Activated CD4-positive, CD25-positive, alpha-beta regulatory T cell (primary cell): ENCODE results near the gene CCDC71L.
"Not testable (repeated sequence)": the region's sequence is repeated elsewhere in the genome, so short reads cannot be mapped to it uniquely, and the experiment has no call there.

ENCODE experiments used
- DNase-seq, 4 experiments: peaks; one replicate each; lab custom pipeline; 2025; lab: John Stamatoyannopoulos, UW

Gene CCDC71L

DNA sequence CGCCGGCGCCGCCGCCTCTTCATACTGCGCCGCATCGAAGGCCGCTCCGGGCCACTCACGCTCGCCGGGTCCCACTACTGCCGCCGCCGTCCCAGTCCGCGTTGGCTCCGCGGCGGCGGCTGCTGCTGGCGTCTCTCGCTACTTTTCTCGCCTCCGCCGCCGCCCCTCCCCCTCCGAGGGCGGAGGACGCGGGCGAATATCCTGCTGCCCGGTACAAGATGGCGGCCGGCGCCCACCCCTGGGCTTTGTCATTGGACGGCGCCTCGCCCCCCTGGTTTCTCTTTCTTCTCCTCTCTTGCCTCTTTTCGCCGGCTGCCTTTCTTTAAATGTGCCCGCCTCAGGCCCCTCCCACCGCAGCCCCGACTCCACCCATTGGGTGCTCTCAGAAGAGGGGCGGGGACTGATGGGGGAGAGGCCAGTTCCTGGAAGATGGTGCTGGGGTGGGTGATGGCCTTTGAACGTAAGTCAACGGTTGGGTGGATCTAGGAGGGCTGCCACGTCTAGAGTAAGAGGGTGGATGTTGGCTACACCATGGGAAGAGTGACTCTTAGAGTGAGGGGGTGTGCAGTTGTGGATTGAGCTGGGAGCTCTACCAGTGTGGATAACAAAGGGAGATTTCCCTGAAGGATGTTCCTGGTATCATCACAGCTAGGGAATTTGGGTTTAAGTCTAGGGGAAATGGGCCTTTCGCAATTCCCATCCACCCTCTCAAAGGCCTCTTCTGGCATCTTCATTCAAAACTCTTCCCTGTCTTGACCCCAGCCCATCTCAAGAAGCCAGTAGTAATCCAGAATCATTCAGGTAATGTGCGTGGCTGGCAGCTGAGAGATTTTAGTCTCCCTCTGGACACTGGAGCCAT, at the start of gene CCDC71L:
TSS of gene CCDC71L (minus strand) at position 297 of the 859 bp plus-strand sequence. CDS start at position 35, 262 bp downstream.
- peak; percentile 76 to 83 (median 80) for DNase-seq

DNA sequence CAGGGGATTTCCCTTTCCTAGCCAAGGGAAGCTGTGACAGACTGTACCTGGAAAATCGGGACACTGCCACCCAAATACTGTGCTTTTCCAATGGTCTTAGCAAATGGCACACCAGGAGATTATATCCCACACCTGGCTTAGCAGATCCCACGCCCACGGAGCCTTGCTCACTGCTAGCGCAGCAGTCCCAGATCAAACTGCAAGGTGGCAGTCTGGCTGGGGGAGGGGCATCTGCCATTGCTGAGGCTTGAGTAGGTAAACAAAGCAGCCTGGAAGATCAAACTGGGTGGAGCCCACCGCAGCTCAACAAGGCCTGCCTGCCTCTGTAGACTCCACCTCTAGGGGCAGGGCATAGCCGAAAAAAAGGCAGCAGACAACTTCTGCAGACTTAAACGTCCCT, 48.6 kb upstream of the CCDC71L start:
- not testable (repeated sequence) for DNase-seq

GRCh38 chr7:106704000-106704840, 43.3 kb upstream of the CCDC71L start:
- DNase-seq = no peak

GRCh38 chr7:106693677-106694353, 32.9 kb upstream of the CCDC71L start:
- DNase-seq = no peak

GRCh38 chr7:106692450-106693051, 31.6 kb upstream of the CCDC71L start:
- no peak for DNase-seq

DNA sequence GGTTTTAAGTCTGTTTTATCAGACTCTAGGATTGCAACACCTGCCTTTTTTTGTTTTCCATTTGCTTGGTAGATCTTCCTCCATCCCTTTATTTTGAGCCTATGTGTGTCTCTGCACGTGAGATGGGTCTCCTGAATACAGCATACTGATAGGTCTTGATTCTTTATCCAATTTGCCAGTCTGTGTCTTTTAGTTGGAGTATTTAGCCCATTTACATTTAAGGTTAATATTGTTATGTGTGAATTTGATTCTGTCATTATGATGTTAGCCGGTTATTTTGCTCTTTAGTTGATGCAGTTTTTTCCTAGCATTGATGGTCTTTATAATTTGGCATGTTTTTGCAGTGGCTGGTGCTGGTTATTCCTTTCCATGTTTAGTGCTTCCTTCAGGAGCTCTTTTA, 27.2 kb upstream of the CCDC71L start:
- not testable (repeated sequence) for DNase-seq

DNA sequence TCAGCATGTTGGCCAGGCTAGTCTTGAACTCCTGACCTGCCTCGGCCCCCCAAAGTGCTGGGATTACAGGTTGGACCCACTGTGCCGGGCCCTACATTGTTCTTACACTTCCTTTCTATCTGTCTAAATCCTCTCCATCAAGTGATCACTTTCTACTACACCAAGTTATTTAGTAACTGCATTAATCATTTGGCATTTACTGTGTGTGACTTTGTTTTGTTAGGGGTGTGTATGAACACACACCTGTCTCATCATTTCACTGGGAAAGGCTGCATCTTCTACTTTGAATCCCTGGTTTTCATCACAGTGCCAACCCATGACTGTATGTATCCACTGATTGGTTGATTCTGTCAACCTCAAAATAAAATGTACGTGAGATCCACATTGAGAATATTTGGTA, 23.0 kb upstream of the CCDC71L start:
- no peak for DNase-seq

- no peak for DNase-seq
Measured at GRCh38 chr7:106681815-106682495, 21.0 kb upstream of the CCDC71L start.

DNA sequence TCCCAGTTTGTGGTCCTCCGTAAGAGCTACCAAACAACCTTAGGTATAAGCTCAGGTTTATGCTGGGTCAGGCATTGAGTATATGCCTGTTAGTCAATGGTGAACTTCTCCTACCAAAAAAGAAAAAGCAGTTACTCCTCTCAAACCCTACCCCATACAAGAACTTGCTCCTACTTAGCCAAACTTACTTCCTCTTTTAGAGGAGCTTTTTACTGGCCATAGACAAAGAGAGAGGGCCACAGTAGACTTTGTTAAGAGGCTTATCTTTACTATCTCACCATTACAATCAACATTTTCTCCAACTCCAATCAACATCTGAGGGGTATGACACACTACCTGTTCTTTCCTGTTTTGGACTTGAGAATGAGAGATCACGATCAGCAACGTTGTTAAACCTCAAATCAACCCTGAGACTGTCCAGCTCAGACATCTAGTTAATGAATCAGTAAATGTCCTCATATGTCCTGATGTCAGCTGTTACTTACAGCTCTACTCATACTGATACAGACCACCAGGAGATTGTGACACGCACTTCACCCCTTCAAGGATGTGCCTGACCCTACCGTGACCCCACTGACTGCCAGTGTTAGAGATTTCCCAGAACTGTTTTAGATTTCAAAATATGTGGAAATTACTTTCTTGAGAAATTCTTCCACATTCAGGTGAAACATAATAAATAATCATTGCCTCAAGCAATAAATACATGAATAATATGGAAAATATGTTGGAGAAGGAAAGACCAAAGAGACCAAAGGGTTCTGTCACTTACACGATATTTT, 18.4 kb upstream of the CCDC71L start:
- no peak for DNase-seq

- no peak for DNase-seq
Measured at GRCh38 chr7:106678795-106679152, 17.8 kb upstream of the CCDC71L start.

GRCh38 chr7:106676506-106676905, 15.5 kb upstream of the CCDC71L start:
- DNase-seq = not testable (repeated sequence)

DNA sequence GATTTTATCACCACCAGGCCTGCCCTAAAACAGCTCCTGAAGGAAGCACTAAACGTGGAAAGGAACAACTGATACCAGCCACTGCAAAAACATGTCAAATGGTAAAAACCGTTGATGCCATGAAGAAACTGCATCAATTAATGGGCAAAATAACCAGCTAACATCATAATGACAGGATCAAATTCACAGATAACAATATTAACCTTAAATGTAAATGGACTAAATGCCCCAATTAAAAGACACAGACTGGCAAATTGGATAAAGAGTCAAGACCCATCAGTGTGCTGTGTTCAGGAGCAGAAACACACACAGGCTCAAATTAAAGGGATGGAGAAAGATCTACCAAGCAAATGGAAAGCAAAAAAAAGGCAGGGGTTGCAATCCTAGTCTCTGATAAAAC, 12.7 kb upstream of the CCDC71L start:
- DNase-seq = not testable (repeated sequence)

DNA sequence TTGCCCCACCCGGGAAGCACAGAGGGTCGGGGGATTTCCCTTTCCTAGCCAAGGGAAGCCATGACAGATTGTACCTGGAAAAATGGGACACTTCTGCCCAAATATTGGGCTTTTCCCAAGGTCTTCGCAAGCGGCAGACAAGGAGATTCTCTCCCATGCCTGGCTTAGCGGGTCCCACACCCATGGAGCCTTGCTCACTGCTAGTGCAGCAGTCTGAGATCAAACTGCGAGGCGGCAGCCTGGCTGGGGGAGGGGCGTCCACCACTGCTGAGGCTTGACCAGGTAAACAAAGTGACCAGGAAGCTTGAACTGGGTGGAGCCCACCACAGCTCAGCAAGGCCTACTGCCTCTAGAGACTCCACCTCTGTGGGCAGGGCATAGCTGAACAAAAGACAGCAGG, 11.0 kb upstream of the CCDC71L start:
- DNase-seq = not testable (repeated sequence)

DNA sequence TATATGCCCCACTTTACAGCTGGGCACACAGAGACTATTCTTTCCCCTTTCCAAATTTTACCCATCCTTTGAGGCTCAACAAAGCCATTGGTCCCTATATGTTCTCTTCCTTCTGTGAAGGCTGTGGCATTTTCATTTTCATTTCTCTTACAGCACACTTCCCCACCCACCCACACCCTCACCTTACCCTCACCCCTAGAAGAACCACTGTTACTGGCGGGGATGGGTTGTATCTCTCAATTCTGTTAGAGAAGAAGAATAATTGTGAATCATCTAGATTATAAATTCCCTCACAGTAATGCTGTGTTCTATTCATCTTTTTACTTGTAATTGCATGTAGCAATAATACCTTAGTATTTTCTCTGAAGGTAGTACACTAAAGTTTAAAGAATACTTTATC, 10.2 kb upstream of the CCDC71L start:
- no peak for DNase-seq

- no peak for DNase-seq
Measured at GRCh38 chr7:106668861-106669524, 8.0 kb upstream of the CCDC71L start.

DNA sequence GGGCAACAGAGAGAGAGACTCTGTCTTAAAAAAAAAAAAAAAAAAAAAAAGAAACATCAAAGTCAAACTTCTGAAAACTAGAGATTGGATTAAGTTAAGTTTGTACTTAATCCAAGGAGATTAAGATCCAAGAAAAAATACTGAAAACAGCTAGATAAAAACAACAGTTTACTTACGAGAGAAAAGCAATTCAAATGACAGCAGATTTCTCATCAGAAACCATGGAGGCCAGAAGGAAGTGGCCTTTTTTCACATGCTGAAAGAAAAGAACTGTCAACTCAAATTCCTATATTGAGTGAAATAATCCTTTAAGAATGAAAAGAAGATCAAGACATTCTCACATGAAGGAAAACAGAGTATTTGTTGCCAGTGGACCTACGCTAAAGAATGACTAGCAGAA, 5.4 kb upstream of the CCDC71L start:
- no peak for DNase-seq

GRCh38 chr7:106664343-106664742, 3.4 kb upstream of the CCDC71L start:
- no peak for DNase-seq

GRCh38 chr7:106659963-106660861, 746 bp downstream of the CCDC71L start:
- peak; percentile 53 to 63 (median 60) for DNase-seq
